Endothelial cell of umbilical vein (primary cell): ENCODE data around the gene PNMA1.

Source experiments
- CTCF ChIP-seq, 2 donors: IDR thresholded peaks; 1 replicate in 1 of 2; 2 replicates in 1 of 2; pipeline ENCODE4 v1.5.1; 2011; ENCODE audit warnings: low read length in 2 of 2, mild to moderate bottlenecking in 2 of 2, moderate library complexity in 2 of 2, control low read depth in 1 of 2, inconsistent platforms in 1 of 2, low read depth in 1 of 2; ENCODE audit not compliant: insufficient read depth in 1 of 2; ENCODE audit errors: extremely low read depth in 1 of 2
- EZH2 ChIP-seq: IDR thresholded peaks from 2 replicates; pipeline ENCODE4 v1.6.1; 2012; ENCODE audit warnings: borderline replicate concordance, low read depth, mild to moderate bottlenecking, moderate library complexity, low read length, inconsistent platforms; ENCODE audit not compliant: severe bottlenecking
- TF ChIP-seq, protein P1 (sequence below): IDR thresholded peaks from 2 replicates; pipeline ENCODE4 v1.6.1; 2011; ENCODE audit not compliant: insufficient read depth, insufficient read length

GRCh38 chr14:73685328-73685727 is 28.9 kb downstream of the PNMA1 start:
- TF ChIP-seq, protein P1, sequence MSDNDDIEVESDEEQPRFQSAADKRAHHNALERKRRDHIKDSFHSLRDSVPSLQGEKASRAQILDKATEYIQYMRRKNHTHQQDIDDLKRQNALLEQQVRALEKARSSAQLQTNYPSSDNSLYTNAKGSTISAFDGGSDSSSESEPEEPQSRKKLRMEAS: no peak
- TF ChIP-seq CTCF (IDR thresholded peaks at IDR 0.05; ENCODE audit: extremely low read depth in 1 of 2, insufficient read depth in 1 of 2, low read depth in 1 of 2, low read length in 2 of 2) (no peak), EZH2 (no peak)
